Activated CD4-positive, alpha-beta T cell treated with anti-CD3 and anti-CD28 coated beads, Interleukin-2, amount 10 ng/mL, durations not matched to agents 24 days and 14 days (primary cell): Measurements from ENCODE around the gene CPLX1. TPM values are rescaled to one million over a fixed set of nuclear protein-coding genes. Genes with fewer than 3 reads are reported as not detected.
"Not testable (repeated sequence)": the region's sequence is repeated elsewhere in the genome, so short reads cannot be mapped to it uniquely, and the experiment has no call there.

Source experiments
- DNase-seq: peaks from one replicate; pipeline ENCODE4 v3.0.0; 2022
- H3K27ac Mint-ChIP-seq: one replicate; pipeline ENCODE4 v1.8.0; 2022; ENCODE audit warnings: mild to moderate bottlenecking, mixed read lengths
- H3K27me3 Mint-ChIP-seq: one replicate; pipeline ENCODE4 v1.8.0; 2022; ENCODE audit warnings: mixed read lengths
- H3K36me3 Mint-ChIP-seq: one replicate; pipeline ENCODE4 v1.8.0; 2022; ENCODE audit warnings: low read depth, mild to moderate bottlenecking, mixed read lengths
- H3K4me1 Mint-ChIP-seq: one replicate; pipeline ENCODE4 v1.8.0; 2021; ENCODE audit warnings: mixed read lengths
- H3K4me3 Mint-ChIP-seq: one replicate; pipeline ENCODE4 v1.8.0; 2022; ENCODE audit warnings: mild to moderate bottlenecking, moderate library complexity, mixed read lengths
- H3K9me3 Mint-ChIP-seq: one replicate; pipeline ENCODE4 v1.8.0; 2021; ENCODE audit warnings: mixed read lengths
- intact Hi-C: fragments of 100-400 bp; cut with micrococcal nuclease; formaldehyde crosslinking; loops from one replicate; pipeline ENCODE4 v1.15.1; 2023
- total RNA-seq: library from RNA; stranded (reverse); gene quantifications from 2 replicates; pipeline ENCODE4 v1.2.3, GENCODE V29; 2022

CPLX1 gene
- total RNA-seq, 1 donor from 2014 or later, result 1.7 TPM

DNA sequence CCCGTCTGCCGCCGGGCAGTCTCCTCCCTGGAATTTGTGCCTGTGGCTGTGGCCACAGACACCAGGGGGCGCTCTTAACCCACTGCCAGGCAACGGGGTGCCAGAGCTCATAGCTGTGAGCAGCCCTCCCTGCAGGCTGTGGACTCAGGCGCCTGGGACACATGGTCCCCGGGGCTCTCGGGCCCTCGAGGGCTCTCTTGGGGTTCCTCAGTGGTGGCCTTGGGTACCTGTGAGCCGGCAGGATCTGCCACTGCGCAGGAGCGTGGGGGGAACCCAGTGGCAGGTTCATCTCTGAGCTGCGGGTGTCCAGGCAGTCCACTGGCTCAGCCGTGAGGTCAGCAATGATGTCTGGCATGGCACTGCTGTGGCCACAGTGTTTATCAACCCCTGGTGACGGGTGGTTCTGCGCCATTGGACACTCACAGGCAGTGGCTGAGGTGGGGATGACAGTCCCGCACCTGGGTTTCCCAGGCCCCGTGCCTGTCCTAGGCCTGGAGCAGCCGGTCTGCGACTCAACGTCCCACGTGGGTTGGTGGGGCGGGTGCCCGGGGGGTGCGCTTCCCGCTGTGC lies 83.1 kb downstream of the CPLX1 start:
- Mint-ChIP-seq H3K9me3 (no peaks in the 10 kb centered on the region), H3K4me3 (no peak overlapping the region), H3K27ac (peak overlapping the region; percentile 53), H3K36me3 (peaks cover 8% of the 10 kb centered on the region), H3K4me1 (peaks cover 3% of the 10 kb centered on the region), H3K27me3 (no peaks in the 10 kb centered on the region)
- DNase-seq, result peak; percentile 93
- intact Hi-C loops, result loop anchor here (2.0 to 5.0 kb wide), 2 partner anchors 139 to 244 kb away; partner anchors contain the start of gene IDUA

DNA sequence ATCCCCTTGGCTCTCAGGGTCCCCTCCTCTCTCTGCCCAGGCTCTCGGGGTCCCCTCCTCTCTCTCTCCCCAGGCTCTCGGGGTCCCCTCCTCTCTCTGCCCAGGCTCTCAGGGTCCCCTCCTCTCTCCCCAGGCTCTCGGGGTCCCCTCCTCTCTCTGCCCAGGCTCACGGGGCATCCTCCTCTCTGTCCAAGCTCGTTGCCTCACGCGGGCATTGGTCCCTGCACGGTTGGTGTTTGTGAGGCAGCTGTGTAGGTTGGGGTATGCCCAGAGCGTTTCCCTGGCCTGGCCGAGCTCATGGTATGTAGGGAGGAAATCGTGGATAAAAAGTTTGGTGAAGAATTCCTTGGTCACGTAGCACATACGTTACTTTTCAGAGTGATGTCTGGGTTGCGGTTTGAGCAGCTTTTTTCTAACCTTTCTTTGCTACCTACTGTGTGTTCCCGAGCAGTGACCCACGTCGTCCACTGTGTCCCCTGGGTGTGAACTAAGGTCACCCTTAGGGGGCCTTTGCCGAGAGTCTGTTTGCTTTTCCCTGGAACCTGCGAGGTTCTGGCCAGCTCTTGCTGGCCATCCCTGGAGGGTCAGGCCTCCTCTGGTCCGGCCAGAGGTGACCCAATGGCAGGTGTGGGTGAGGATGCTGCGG lies 83.7 kb downstream of the CPLX1 start:
- DNase-seq, result no peak
- no peaks in the 10 kb centered on the region for H3K27me3 Mint-ChIP-seq
- H3K4me1 Mint-ChIP-seq, result peaks cover 2% of the 10 kb centered on the region
- intact Hi-C loops, result loop anchor here (2.0 to 5.0 kb wide), 2 partner anchors 140 to 245 kb away; partner anchors contain the start of gene IDUA
- H3K4me3 Mint-ChIP-seq, result no peak overlapping the region
- H3K36me3 Mint-ChIP-seq, result peaks cover 11% of the 10 kb centered on the region
- H3K9me3 Mint-ChIP-seq, result no peaks in the 10 kb centered on the region
- H3K27ac Mint-ChIP-seq, result no peak overlapping the region

DNA sequence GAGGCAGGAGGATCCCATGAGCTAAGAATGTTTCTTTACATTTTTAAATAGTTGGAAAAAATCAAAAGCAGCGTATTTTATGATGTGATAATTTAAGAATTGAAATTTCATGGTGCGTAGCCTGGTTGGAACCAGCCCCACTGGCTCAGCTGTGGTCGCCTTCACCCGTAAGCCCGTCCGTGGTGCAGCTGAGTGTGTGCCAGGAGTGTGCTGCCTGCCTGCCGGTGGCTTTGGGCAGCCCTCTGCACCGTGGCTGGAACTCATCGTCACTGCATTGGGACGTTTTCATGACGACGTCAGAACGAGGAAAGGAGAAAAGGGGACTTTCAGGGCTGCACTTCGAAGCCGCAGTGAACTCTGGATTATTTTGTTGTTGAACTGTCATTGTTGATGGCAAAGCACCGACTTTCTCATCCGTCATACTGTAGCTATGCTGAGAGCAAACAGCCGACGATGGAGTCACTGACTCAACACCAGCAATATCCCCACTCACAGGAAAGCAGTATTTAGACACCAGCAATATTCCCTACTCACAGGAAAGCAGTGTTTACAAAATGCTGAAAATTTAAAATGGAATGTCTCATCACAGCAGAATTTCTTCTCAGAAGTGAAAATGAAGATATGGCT lies 85.2 kb downstream of the CPLX1 start:
- H3K4me1 Mint-ChIP-seq, result peaks cover 2% of the 10 kb centered on the region
- H3K27me3 Mint-ChIP-seq, result no peaks in the 10 kb centered on the region
- H3K9me3 Mint-ChIP-seq, result no peaks in the 10 kb centered on the region
- H3K27ac Mint-ChIP-seq, result no peak overlapping the region
- H3K4me3 Mint-ChIP-seq, result no peak overlapping the region
- H3K36me3 Mint-ChIP-seq, result peaks cover 13% of the 10 kb centered on the region
- no peak for DNase-seq
- intact Hi-C loops, result loop anchor here (5.0 kb wide), 1 partner anchor 142 kb away; no protein-coding TSS in a partner anchor

DNA sequence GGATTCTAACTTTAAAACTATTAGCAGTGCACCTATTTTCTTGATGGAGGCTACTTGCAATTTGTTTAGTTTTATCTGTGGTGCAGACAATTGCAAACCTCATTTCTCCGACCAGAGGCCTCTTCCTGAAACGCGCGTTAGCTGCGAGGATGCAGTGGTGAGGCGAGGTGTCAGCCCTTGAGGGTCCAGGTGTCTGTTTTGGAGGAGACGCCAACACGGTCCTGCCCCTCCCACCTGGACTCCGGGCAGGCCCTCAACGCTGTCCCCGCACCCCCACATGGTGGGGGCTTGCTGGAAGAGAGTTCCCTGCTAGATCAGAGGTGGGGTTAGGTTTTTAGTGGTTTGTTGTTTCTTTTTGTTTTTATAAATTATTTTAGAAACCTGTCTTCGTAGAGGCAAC lies 85.9 kb downstream of the CPLX1 start:
- Mint-ChIP-seq H3K36me3 (peaks cover 20% of the 10 kb centered on the region), H3K4me1 (peaks cover 2% of the 10 kb centered on the region), H3K4me3 (no peak overlapping the region), H3K27me3 (no peaks in the 10 kb centered on the region), H3K9me3 (no peaks in the 10 kb centered on the region), H3K27ac (no peak overlapping the region)
- intact Hi-C loops, result loop anchor here (5.0 kb wide), 1 partner anchor 142 kb away; no protein-coding TSS in a partner anchor
- no peak for DNase-seq

DNA sequence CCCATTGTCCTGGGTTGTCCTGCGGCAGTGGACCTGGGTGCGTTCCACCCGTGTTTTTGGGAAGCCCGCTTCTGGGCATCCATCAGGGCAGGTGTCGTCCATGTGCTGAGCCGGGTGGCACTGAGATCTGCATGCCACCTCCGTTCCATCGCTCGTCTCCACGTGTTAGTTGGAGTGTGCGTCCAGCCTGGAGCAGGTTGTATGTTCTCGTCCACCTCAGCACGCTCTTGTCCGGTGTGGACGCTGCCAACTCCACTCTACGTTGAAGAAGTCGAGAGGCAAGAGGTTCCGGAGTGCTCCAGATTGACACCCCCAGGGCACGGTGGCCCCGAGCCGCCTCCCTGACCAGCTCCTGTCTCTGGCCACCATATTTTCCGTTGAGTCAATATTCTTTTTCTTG lies 86.4 kb downstream of the CPLX1 start:
- intact Hi-C loops, result no loop called here
- H3K27ac Mint-ChIP-seq, result no peak overlapping the region
- DNase-seq, result no peak
- H3K27me3 Mint-ChIP-seq, result no peaks in the 10 kb centered on the region
- H3K4me3 Mint-ChIP-seq, result no peak overlapping the region
- no peaks in the 10 kb centered on the region for H3K9me3 Mint-ChIP-seq
- peaks cover 2% of the 10 kb centered on the region for H3K4me1 Mint-ChIP-seq
- H3K36me3 Mint-ChIP-seq, result peaks cover 24% of the 10 kb centered on the region

DNA sequence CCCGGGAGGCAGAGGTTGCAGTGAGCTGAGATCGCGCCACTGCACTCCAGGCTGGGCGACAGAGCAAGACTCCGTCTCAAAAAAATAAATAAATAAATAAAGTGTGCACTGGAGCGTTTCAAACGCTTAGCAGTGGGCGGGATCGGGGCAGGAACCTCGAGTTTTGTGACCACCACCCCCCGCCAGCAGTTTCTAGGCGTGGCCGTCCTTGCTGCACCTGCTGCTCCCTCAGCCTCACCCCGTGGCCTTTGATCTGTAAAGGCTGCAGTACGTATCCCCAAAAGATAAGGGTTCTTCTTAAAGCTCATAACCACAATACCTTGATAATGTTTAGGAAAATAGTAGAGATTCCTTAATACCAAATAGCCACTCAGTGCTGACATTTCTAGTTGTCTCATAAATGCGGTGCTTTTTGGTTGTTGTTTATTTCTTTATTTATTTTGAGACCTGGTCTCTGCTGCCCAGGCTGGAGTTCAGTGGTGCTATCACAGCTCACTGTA lies 87.1 kb downstream of the CPLX1 start:
- Mint-ChIP-seq H3K4me3 (no peak overlapping the region), H3K9me3 (no peaks in the 10 kb centered on the region), H3K36me3 (peaks cover 26% of the 10 kb centered on the region), H3K27ac (no peak overlapping the region), H3K4me1 (no peaks in the 10 kb centered on the region), H3K27me3 (no peaks in the 10 kb centered on the region)
- intact Hi-C loops, result no loop called here
- no peak for DNase-seq

DNA sequence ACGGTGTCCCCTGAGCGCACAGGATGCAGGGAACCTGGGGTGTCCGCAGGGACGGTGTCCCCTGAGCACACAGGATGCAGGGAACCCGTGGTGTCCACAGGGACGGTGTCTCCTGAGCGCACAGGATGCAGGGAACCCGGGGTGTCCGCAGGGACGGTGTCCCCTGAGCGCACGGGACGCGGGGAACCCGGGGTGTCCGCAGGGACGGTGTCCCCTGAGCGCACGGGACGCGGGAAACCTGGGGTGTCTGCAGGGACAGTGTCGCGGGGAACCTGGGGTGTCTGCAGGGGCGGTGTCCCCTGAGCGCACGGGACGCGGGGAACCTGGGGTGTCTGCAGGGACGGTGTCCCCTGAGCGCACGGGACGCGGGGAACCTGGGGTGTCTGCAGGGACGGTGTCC lies 89.4 kb downstream of the CPLX1 start:
- DNase-seq, H3K9me3 Mint-ChIP-seq, intact Hi-C loops, H3K4me3 Mint-ChIP-seq, H3K27me3 Mint-ChIP-seq, H3K4me1 Mint-ChIP-seq, H3K27ac Mint-ChIP-seq: not testable (repeated sequence)
- H3K36me3 Mint-ChIP-seq, result peaks cover 33% of the 10 kb centered on the region

DNA sequence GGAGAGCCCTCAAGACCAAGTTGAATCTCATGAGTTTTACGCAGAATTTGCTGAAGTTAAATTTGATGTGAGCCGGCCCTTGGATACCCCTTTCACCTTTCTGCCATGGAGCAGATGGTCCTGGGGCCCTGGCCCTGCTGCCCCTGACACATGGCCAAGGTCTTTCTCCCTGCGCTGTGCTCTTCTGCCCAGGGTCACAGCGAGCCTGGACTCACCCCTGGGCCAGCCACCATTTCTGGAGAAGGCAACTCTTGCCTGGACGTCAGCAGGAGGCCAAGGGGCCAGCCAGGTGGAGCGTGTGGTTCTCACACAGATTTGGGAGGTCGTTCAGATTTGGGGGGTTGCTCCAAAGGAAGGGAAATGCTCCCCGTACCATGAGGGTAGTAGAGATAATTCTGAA lies 90.3 kb downstream of the CPLX1 start:
- Mint-ChIP-seq H3K27ac (no peak overlapping the region), H3K4me1 (no peaks in the 10 kb centered on the region), H3K27me3 (no peaks in the 10 kb centered on the region), H3K4me3 (no peak overlapping the region), H3K36me3 (peaks cover 36% of the 10 kb centered on the region), H3K9me3 (no peaks in the 10 kb centered on the region)
- no peak for DNase-seq
- intact Hi-C loops, result no loop called here

Other genes starting within 250 kb of the CPLX1 start
- gene TMEM271, start 249.8 kb downstream of the CPLX1 start, total RNA-seq, result not detected in 2 replicates
- gene PDE6B, start 200.6 kb downstream of the CPLX1 start, total RNA-seq, result 9.0 and 14.5 TPM in 2 replicates
- gene ATP5ME, start 151.9 kb downstream of the CPLX1 start, total RNA-seq, result 232 TPM in 2 replicates
- gene MYL5, start 151.6 kb downstream of the CPLX1 start, total RNA-seq, result 23.4 and 24.7 TPM in 2 replicates
- gene SLC49A3, start 137.0 kb downstream of the CPLX1 start, total RNA-seq, result 0.40 and 0.72 TPM in 2 replicates
- 32.1 and 34.5 TPM in 2 replicates for gene PCGF3, start 120.3 kb downstream of the CPLX1 start, total RNA-seq
- gene GAK, start 106.2 kb upstream of the CPLX1 start, total RNA-seq, result 131 and 147 TPM in 2 replicates
- gene TMEM175, start 106.3 kb upstream of the CPLX1 start, total RNA-seq, result 12.7 and 13.9 TPM in 2 replicates
- gene DGKQ, start 147.4 kb upstream of the CPLX1 start, total RNA-seq, result 15.2 and 16.6 TPM in 2 replicates
- gene IDUA, start 160.9 kb upstream of the CPLX1 start, total RNA-seq, result 30.4 and 31.2 TPM in 2 replicates
- gene SLC26A1, start 167.3 kb upstream of the CPLX1 start, total RNA-seq, result 0.26 TPM in 1 of 2 replicates, not detected in the other
- 18.2 and 18.9 TPM in 2 replicates for gene FGFRL1, start 185.5 kb upstream of the CPLX1 start, total RNA-seq